ENCODE measurements around the gene TOR1AIP2. TPM values are rescaled to one million over a fixed set of nuclear protein-coding genes. Genes with fewer than 3 reads are reported as not detected.

The TOR1AIP2 gene
- total RNA-seq, 1 experiment from 2014 or later, result 28.9 TPM

- no peak overlapping the region for H3K4me3 ChIP-seq (ENCODE audit: low read length)
- no peak for TF ChIP-seq EZH2phosphoT487 (IDR thresholded peaks at IDR 0.05; ENCODE audit: borderline replicate concordance, low read length)
- peak; percentile 80 for TF ChIP-seq CTCF (conservative IDR thresholded peaks at IDR 0.05; ENCODE audit: low read depth, low read length)
- no peak for TF ChIP-seq EZH2 (IDR thresholded peaks at IDR 0.05; ENCODE audit: low read length, unreplicated experiment)
- no peak overlapping the region for H2AFZ ChIP-seq (ENCODE audit: low read length)
- H3K79me2 ChIP-seq (ENCODE audit: low read length), result no peaks in the 10 kb centered on the region
- H3K4me1 ChIP-seq (ENCODE audit: insufficient read depth, low read length), result no peaks in the 10 kb centered on the region
- no peak overlapping the region for H3K9ac ChIP-seq (ENCODE audit: low read length)
- no peak overlapping the region for H3K27ac ChIP-seq (ENCODE audit: low read length)
- no peak overlapping the region for H3K4me2 ChIP-seq (ENCODE audit: low read length)
- peak; percentile 65 for ATAC-seq
- H3F3A ChIP-seq (ENCODE audit: low read length, unreplicated experiment), result no peaks in the 10 kb centered on the region
- ChIA-PET CTCF (interaction anchor here (0.5 to 2.6 kb wide), 6 partner anchors 24 to 136 kb away, joined by 3 to 76 read pairs (median 4); no protein-coding TSS in a partner anchor), POLR2A (ENCODE audit: unreplicated experiment) (no interaction called here)
- no TSS peak for BruUV-seq (replicated peaks)
- intact Hi-C loops (cut with micrococcal nuclease), result loop anchor here (1.0 kb wide), 1 partner anchor 103 kb away; no protein-coding TSS in a partner anchor
- H4K20me1 ChIP-seq (ENCODE audit: low read length), result no peaks in the 10 kb centered on the region
- peaks cover 17% of the 10 kb centered on the region for H3K27me3 ChIP-seq (ENCODE audit: low read length)
- H3K36me3 ChIP-seq (ENCODE audit: low read depth, low read length), result no peaks in the 10 kb centered on the region
- no peaks in the 10 kb centered on the region for H3K9me2 ChIP-seq (replicated peaks; ENCODE audit: low read length)
- DNase-seq, result peak; percentile 66
- H3K9me3 ChIP-seq (ENCODE audit: low read length), result no peaks in the 10 kb centered on the region
Observed at GRCh38 chr1:179809506-179810366, 67.9 kb downstream of the TOR1AIP2 start.

- CTCF ChIA-PET, result interaction anchor here (2.6 kb wide), 1 partner anchor 102 kb away, joined by 76 read pairs; no protein-coding TSS in a partner anchor
- no peak overlapping the region for H3K4me2 ChIP-seq (ENCODE audit: low read length)
- no peaks in the 10 kb centered on the region for H3K79me2 ChIP-seq (ENCODE audit: low read length)
- TF ChIP-seq EZH2phosphoT487 (IDR thresholded peaks at IDR 0.05; ENCODE audit: borderline replicate concordance, low read length) (no peak), CTCF (conservative IDR thresholded peaks at IDR 0.05; ENCODE audit: low read depth, low read length) (no peak), EZH2 (IDR thresholded peaks at IDR 0.05; ENCODE audit: low read length, unreplicated experiment) (no peak)
- no peaks in the 10 kb centered on the region for H3K9me2 ChIP-seq (replicated peaks; ENCODE audit: low read length)
- no peak overlapping the region for H3K27ac ChIP-seq (ENCODE audit: low read length)
- ATAC-seq (no peak), DNase-seq (no peak)
- no peaks in the 10 kb centered on the region for H3K36me3 ChIP-seq (ENCODE audit: low read depth, low read length)
- H3K4me1 ChIP-seq (ENCODE audit: insufficient read depth, low read length), result no peaks in the 10 kb centered on the region
- H3K27me3 ChIP-seq (ENCODE audit: low read length), result peaks cover 17% of the 10 kb centered on the region
- no peaks in the 10 kb centered on the region for H3F3A ChIP-seq (ENCODE audit: low read length, unreplicated experiment)
- H2AFZ ChIP-seq (ENCODE audit: low read length), result no peak overlapping the region
- no peak overlapping the region for H3K9ac ChIP-seq (ENCODE audit: low read length)
- BruUV-seq (replicated peaks), result no TSS peak
- H3K4me3 ChIP-seq (ENCODE audit: low read length), result no peak overlapping the region
- no peaks in the 10 kb centered on the region for H3K9me3 ChIP-seq (ENCODE audit: low read length)
- POLR2A ChIA-PET (ENCODE audit: unreplicated experiment), result no interaction called here
- no peaks in the 10 kb centered on the region for H4K20me1 ChIP-seq (ENCODE audit: low read length)
- intact Hi-C loops (cut with micrococcal nuclease), result no loop called here
Observed at GRCh38 chr1:179808503-179808902, 69.1 kb downstream of the TOR1AIP2 start.
